ENCODE data around the gene ARSK. TPM values are rescaled to one million over a fixed set of nuclear protein-coding genes. Genes with fewer than 3 reads are reported as not detected.

Gene ARSK
- total and polyA plus RNA-seq, 2 of the 13 experiments (the other 11 are each of a cell fraction or from before 2014, with no cell fraction given), result 7.9 TPM

DNA sequence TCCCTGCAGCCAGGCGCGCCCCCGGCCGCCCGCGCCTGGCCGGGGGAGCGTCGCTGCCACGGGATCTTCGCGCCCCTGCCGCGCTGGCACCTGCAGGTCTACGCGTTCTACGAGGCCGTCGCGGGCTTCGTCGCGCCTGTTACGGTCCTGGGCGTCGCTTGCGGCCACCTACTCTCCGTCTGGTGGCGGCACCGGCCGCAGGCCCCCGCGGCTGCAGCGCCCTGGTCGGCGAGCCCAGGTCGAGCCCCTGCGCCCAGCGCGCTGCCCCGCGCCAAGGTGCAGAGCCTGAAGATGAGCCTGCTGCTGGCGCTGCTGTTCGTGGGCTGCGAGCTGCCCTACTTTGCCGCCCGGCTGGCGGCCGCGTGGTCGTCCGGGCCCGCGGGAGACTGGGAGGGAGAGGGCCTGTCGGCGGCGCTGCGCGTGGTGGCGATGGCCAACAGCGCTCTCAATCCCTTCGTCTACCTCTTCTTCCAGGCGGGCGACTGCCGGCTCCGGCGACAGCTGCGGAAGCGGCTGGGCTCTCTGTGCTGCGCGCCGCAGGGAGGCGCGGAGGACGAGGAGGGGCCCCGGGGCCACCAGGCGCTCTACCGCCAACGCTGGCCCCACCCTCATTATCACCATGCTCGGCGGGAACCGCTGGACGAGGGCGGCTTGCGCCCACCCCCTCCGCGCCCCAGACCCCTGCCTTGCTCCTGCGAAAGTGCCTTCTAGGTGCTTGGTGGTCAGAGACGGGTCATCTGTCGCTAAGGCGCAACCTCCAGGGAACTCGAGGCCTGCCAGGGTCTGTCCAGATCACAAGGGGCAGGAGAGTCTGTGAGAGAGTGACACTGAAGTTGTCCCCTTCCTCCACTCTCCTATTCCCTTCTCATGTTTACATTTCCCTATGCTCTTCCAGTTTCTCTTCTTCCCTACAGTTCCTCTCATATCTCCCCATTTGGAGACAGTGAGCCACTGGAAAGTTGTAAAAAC lies 66.3 kb downstream of the ARSK start (continued):
- TF ChIP-seq, protein P1, sequence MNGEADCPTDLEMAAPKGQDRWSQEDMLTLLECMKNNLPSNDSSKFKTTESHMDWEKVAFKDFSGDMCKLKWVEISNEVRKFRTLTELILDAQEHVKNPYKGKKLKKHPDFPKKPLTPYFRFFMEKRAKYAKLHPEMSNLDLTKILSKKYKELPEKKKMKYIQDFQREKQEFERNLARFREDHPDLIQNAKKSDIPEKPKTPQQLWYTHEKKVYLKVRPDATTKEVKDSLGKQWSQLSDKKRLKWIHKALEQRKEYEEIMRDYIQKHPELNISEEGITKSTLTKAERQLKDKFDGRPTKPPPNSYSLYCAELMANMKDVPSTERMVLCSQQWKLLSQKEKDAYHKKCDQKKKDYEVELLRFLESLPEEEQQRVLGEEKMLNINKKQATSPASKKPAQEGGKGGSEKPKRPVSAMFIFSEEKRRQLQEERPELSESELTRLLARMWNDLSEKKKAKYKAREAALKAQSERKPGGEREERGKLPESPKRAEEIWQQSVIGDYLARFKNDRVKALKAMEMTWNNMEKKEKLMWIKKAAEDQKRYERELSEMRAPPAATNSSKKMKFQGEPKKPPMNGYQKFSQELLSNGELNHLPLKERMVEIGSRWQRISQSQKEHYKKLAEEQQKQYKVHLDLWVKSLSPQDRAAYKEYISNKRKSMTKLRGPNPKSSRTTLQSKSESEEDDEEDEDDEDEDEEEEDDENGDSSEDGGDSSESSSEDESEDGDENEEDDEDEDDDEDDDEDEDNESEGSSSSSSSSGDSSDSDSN (CRISPR knock-in tag; IDR thresholded peaks at IDR 0.05), result peak; percentile 76; the same call in 1 of the 2 replicates
- TF ChIP-seq ZBTB1 (CRISPR knock-in tag; IDR thresholded peaks at IDR 0.05; ENCODE audit: borderline replicate concordance) (no peak), POLR2A (IDR thresholded peaks at IDR 0.05; ENCODE audit: insufficient read depth in 1 of 2, low read depth in 2 of 2, low read length in 2 of 2) (no peak), ASH2L (IDR thresholded peaks at IDR 0.05; ENCODE audit: insufficient read length, low read depth, low read length) (no peak), ZNF101 (CRISPR knock-in tag; IDR thresholded peaks at IDR 0.05; ENCODE audit: borderline replicate concordance, low read depth) (0 out of 2 replicates have a peak, but pooled peaks have one; percentile 75), GFI1 (CRISPR knock-in tag; IDR thresholded peaks at IDR 0.05; ENCODE audit: borderline replicate concordance) (peak; percentile 29; the same call in 1 of the 2 replicates), ZNF792 (CRISPR knock-in tag; IDR thresholded peaks at IDR 0.05) (no peak), SNAI1 (CRISPR knock-in tag; IDR thresholded peaks at IDR 0.05; ENCODE audit: borderline replicate concordance) (no peak), CBX5 (CRISPR knock-in tag; IDR thresholded peaks at IDR 0.05; ENCODE audit: borderline replicate concordance) (no peak), RFX1 (IDR thresholded peaks at IDR 0.05) (no peak), JUN (CRISPR knock-in tag; IDR thresholded peaks at IDR 0.05) (0 out of 2 replicates have a peak, but pooled peaks have one; percentile 32), ZNF274 (CRISPR knock-in tag; IDR thresholded peaks at IDR 0.05) (peak; percentile 57; the same call in 1 of the 2 replicates), ZNF44 (CRISPR knock-in tag; IDR thresholded peaks at IDR 0.05) (no peak)
- TF ChIP-seq, protein P2, sequence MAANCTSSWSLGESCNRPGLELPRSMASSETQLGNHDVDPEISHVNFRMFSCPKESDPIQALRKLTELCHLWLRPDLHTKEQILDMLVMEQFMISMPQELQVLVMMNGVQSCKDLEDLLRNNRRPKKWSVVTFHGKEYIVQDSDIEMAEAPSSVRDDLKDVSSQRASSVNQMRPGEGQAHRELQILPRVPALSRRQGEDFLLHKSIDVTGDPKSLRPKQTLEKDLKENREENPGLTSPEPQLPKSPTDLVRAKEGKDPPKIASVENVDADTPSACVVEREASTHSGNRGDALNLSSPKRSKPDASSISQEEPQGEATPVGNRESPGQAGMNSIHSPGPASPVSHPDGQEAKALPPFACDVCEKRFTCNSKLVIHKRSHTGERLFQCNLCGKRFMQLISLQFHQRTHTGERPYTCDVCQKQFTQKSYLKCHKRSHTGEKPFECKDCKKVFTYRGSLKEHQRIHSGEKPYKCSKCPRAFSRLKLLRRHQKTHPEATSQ (CRISPR knock-in tag; IDR thresholded peaks at IDR 0.05; ENCODE audit: borderline replicate concordance), result 0 out of 2 replicates have a peak, but pooled peaks have one; percentile 27
- TF ChIP-seq, protein P3, sequence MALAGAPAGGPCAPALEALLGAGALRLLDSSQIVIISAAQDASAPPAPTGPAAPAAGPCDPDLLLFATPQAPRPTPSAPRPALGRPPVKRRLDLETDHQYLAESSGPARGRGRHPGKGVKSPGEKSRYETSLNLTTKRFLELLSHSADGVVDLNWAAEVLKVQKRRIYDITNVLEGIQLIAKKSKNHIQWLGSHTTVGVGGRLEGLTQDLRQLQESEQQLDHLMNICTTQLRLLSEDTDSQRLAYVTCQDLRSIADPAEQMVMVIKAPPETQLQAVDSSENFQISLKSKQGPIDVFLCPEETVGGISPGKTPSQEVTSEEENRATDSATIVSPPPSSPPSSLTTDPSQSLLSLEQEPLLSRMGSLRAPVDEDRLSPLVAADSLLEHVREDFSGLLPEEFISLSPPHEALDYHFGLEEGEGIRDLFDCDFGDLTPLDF (CRISPR knock-in tag; IDR thresholded peaks at IDR 0.05), result no peak
- TF ChIP-seq, protein P4, sequence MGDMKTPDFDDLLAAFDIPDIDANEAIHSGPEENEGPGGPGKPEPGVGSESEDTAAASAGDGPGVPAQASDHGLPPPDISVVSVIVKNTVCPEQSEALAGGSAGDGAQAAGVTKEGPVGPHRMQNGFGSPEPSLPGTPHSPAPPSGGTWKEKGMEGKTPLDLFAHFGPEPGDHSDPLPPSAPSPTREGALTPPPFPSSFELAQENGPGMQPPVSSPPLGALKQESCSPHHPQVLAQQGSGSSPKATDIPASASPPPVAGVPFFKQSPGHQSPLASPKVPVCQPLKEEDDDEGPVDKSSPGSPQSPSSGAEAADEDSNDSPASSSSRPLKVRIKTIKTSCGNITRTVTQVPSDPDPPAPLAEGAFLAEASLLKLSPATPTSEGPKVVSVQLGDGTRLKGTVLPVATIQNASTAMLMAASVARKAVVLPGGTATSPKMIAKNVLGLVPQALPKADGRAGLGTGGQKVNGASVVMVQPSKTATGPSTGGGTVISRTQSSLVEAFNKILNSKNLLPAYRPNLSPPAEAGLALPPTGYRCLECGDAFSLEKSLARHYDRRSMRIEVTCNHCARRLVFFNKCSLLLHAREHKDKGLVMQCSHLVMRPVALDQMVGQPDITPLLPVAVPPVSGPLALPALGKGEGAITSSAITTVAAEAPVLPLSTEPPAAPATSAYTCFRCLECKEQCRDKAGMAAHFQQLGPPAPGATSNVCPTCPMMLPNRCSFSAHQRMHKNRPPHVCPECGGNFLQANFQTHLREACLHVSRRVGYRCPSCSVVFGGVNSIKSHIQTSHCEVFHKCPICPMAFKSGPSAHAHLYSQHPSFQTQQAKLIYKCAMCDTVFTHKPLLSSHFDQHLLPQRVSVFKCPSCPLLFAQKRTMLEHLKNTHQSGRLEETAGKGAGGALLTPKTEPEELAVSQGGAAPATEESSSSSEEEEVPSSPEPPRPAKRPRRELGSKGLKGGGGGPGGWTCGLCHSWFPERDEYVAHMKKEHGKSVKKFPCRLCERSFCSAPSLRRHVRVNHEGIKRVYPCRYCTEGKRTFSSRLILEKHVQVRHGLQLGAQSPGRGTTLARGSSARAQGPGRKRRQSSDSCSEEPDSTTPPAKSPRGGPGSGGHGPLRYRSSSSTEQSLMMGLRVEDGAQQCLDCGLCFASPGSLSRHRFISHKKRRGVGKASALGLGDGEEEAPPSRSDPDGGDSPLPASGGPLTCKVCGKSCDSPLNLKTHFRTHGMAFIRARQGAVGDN (CRISPR knock-in tag; IDR thresholded peaks at IDR 0.05), result peak; percentile 92
- TF ChIP-seq, protein P5, sequence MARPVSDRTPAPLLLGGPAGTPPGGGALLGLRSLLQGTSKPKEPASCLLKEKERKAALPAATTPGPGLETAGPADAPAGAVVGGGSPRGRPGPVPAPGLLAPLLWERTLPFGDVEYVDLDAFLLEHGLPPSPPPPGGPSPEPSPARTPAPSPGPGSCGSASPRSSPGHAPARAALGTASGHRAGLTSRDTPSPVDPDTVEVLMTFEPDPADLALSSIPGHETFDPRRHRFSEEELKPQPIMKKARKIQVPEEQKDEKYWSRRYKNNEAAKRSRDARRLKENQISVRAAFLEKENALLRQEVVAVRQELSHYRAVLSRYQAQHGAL (CRISPR knock-in tag; IDR thresholded peaks at IDR 0.05; ENCODE audit: not compliant biosample characterization), result peak; percentile 51

Measured in HepG2 (cell line).